Bronchial epithelial cell (primary cell): ENCODE results near the gene ALAS1. TPM values are rescaled to one million over a fixed set of nuclear protein-coding genes. Genes with fewer than 3 reads are reported as not detected.
A peak's percentile ranks its signal among the peaks of the same experiment; 100 is the strongest.

Experiments
- DNase-seq: peaks from one replicate; pipeline ENCODE4 v3.0.0-alpha.2; 2010; ENCODE audit warnings: low read depth
- FAIRE-seq: peaks from 2 replicates; lab custom pipeline; 2011; peaks lifted over from hg19 to GRCh38; lab: Jason Lieb, UNC
- H3K27me3 ChIP-seq: 2 replicates; pipeline ENCODE4 v1.5.1; 2011; ENCODE audit warnings: low read length; ENCODE audit not compliant: control insufficient read depth, insufficient read depth
- H3K36me3 ChIP-seq: 2 replicates; pipeline ENCODE4 v1.5.1; 2011; ENCODE audit warnings: low read length; ENCODE audit not compliant: control insufficient read depth, insufficient read depth
- H3K4me3 ChIP-seq: 2 replicates; pipeline ENCODE4 v1.5.1; 2011; ENCODE audit warnings: mild to moderate bottlenecking, low read depth, low read length, control low read depth
- CTCF ChIP-seq: IDR thresholded peaks from 2 replicates; pipeline ENCODE4 v1.5.1; 2011; ENCODE audit warnings: mild to moderate bottlenecking, moderate library complexity, low read length, control low read depth, inconsistent platforms; ENCODE audit not compliant: insufficient read depth, severe bottlenecking
- total RNA-seq: library from RNA; depleted of rRNA; stranded (reverse); fragments of >200 nt; gene quantifications from 2 replicates; pipeline ENCODE4 v1.2.1, GENCODE V29; 2014

ALAS1 gene
- total RNA-seq, 1 donor from 2014 or later = 32.1 TPM

- no peak for DNase-seq
- H3K36me3 ChIP-seq = peaks cover 23% of the 10 kb centered on the region
- H3K4me3 ChIP-seq = no peak overlapping the region
- no peak for FAIRE-seq
- no peak for TF ChIP-seq CTCF
- no peaks in the 10 kb centered on the region for H3K27me3 ChIP-seq
Measured at GRCh38 chr3:52230461-52230860, 32.5 kb downstream of the ALAS1 start.

- DNase-seq (no peak), FAIRE-seq (no peak)
- H3K4me3 ChIP-seq = no peak overlapping the region
Measured at GRCh38 chr3:52230889-52231499, 33.0 kb downstream of the ALAS1 start.

GRCh38 chr3:52231502-52232278, 33.7 kb downstream of the ALAS1 start:
- Histone ChIP-seq H3K27me3 (no peaks in the 10 kb centered on the region), H3K4me3 (no peak overlapping the region), H3K36me3 (peaks cover 24% of the 10 kb centered on the region)
- peak; percentile 99 for TF ChIP-seq CTCF
- DNase-seq (peak; percentile 38), FAIRE-seq (no peak)

More at GRCh38 chr3:52230889-52231499, 33.0 kb downstream of the ALAS1 start:
- Histone ChIP-seq H3K27me3 (no peaks in the 10 kb centered on the region), H3K36me3 (peaks cover 23% of the 10 kb centered on the region)
- TF ChIP-seq CTCF = no peak

GRCh38 chr3:52232279-52233107, 34.5 kb downstream of the ALAS1 start:
- Histone ChIP-seq H3K4me3 (no peak overlapping the region), H3K27me3 (no peaks in the 10 kb centered on the region), H3K36me3 (peaks cover 24% of the 10 kb centered on the region)
- FAIRE-seq (no peak), DNase-seq (no peak)
- TF ChIP-seq CTCF = no peak

GRCh38 chr3:52233108-52233591, 35.2 kb downstream of the ALAS1 start:
- DNase-seq (no peak), FAIRE-seq (no peak)
- TF ChIP-seq CTCF = no peak
- peaks cover 24% of the 10 kb centered on the region for H3K36me3 ChIP-seq
- no peak overlapping the region for H3K4me3 ChIP-seq
- H3K27me3 ChIP-seq = no peaks in the 10 kb centered on the region
